RWPE2 (cell line): Measurements from ENCODE around the gene DAPK2.
A peak's percentile ranks its signal among the peaks of the same experiment; 100 is the strongest.

Experiments used
- ATAC-seq: fragments of 200-7000 bp; cut with Tn5 transposase; 3 replicates; pipeline ENCODE4 v1.9.1; 2021; ENCODE audit warnings: low read depth
- DNase-seq: peaks from one replicate; pipeline ENCODE4 v3.0.0-alpha.2; 2020; ENCODE audit warnings: low spot score
- H3K27ac ChIP-seq: fragments of 450-650 bp; 2 replicates; pipeline ENCODE4 v1.5.1; 2017; ENCODE audit warnings: mild to moderate bottlenecking; ENCODE audit not compliant: poor library complexity, severe bottlenecking
- H3K27me3 ChIP-seq: fragments of 250-450 bp; sonication (Bioruptor Pico); 2 replicates; pipeline ENCODE4 v1.5.1; 2021; ENCODE audit warnings: mild to moderate bottlenecking, moderate library complexity; ENCODE audit not compliant: insufficient read depth, poor library complexity, severe bottlenecking
- H3K36me3 ChIP-seq: fragments of 250-450 bp; sonication (Bioruptor Pico); 2 replicates; pipeline ENCODE4 v1.5.1; 2020; ENCODE audit warnings: low read depth, mild to moderate bottlenecking, moderate library complexity
- H3K4me1 ChIP-seq: fragments of 250-450 bp; sonication (Bioruptor Pico); 2 replicates; pipeline ENCODE4 v1.5.1; 2021; ENCODE audit warnings: mild to moderate bottlenecking, moderate library complexity; ENCODE audit not compliant: insufficient read depth, poor library complexity, severe bottlenecking
- H3K4me3 ChIP-seq: fragments of 250-450 bp; sonication (Bioruptor Pico); 2 replicates; pipeline ENCODE4 v1.5.1; 2021; ENCODE audit warnings: mild to moderate bottlenecking, moderate library complexity; ENCODE audit not compliant: severe bottlenecking
- H3K9me3 ChIP-seq: fragments of 250-450 bp; sonication (Bioruptor Pico); 2 replicates; pipeline ENCODE4 v1.5.1; 2021; ENCODE audit warnings: mild to moderate bottlenecking, moderate library complexity; ENCODE audit not compliant: severe bottlenecking
- TF ChIP-seq, protein P1 (sequence below): fragments of 450-650 bp; IDR thresholded peaks from one replicate; pipeline ENCODE4 v1.5.1; 2017; ENCODE audit warnings: mild to moderate bottlenecking, moderate library complexity; ENCODE audit not compliant: poor library complexity, severe bottlenecking

Gene DAPK2

DNA sequence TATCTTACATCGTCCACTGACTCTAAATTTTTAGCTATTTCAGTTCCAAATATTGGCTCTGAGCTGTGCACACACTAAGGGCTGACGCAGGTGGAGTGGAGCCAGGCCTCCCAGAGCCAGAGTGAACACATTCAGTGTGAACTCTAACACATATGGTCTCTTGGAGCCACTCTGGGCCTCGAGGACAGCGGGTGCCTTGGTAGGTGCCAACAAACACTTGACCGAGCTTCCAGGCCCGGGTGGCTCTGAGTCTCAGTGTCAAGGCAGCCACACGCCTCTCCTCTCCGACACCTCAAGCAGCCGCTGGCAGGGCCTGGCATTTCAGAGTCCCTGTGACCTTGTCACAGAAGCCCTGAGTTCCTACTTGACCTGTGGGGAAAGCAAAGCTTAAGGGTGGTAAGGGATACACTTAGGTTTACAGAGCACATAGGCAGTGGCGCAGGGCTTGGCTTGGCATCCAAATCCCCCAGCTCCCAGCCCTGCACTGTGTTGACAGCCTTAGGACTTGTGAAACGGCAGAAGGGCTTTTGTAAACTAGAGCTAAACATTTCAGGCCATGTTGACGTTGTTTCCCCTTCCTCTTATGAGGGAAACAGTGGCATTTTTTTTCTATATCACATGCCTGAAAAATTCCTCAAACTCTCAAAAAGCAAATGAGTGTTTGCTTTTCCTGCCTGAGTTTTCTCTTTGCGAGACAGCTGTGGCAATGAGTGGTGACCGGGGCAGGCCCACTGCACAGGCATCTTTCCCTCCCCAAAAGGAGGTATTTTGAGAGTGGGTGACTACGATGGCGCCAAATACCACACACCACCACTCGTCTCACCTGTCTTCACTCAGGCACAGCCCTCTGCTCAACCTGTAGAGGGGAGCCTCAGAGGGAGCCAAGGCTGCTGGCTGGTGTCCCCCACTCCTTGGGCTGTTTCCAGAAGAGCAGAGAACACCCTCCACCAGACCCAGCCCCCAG is 60.8 kb downstream of the DAPK2 start:
- TF ChIP-seq, protein P1, sequence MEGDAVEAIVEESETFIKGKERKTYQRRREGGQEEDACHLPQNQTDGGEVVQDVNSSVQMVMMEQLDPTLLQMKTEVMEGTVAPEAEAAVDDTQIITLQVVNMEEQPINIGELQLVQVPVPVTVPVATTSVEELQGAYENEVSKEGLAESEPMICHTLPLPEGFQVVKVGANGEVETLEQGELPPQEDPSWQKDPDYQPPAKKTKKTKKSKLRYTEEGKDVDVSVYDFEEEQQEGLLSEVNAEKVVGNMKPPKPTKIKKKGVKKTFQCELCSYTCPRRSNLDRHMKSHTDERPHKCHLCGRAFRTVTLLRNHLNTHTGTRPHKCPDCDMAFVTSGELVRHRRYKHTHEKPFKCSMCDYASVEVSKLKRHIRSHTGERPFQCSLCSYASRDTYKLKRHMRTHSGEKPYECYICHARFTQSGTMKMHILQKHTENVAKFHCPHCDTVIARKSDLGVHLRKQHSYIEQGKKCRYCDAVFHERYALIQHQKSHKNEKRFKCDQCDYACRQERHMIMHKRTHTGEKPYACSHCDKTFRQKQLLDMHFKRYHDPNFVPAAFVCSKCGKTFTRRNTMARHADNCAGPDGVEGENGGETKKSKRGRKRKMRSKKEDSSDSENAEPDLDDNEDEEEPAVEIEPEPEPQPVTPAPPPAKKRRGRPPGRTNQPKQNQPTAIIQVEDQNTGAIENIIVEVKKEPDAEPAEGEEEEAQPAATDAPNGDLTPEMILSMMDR, result no peak
- Histone ChIP-seq H3K27ac (no peak overlapping the region), H3K9me3 (no peaks in the 10 kb centered on the region), H3K36me3 (no peaks in the 10 kb centered on the region), H3K4me3 (no peak overlapping the region), H3K27me3 (no peaks in the 10 kb centered on the region), H3K4me1 (peaks cover 10% of the 10 kb centered on the region)
- DNase-seq (no peak), ATAC-seq (no peak)

DNA sequence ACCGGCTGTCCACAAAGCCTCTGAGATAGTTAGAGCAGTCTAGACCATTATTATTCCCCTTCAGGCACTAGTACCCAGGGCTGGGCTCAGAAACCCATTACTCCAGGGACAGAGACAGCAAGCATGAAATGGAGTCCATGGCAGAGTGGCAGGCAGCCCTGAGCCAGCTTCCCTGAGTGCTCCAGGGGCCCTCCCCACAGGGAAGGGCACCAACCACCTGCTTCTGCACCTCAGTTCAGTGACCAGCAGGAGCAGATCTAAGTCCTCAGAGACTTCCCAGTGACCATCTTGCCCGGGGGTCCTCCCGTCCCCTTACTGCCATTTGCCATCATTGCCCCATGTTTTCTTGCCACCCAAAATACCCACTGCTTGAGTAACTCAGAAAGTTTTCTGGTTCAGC is 62.0 kb downstream of the DAPK2 start:
- TF ChIP-seq, protein P1, result no peak
- no peaks in the 10 kb centered on the region for H3K9me3 ChIP-seq
- ATAC-seq (no peak), DNase-seq (no peak)
- H3K36me3 ChIP-seq, result no peaks in the 10 kb centered on the region
- peaks cover 10% of the 10 kb centered on the region for H3K4me1 ChIP-seq
- H3K27ac ChIP-seq, result no peak overlapping the region
- H3K27me3 ChIP-seq, result no peaks in the 10 kb centered on the region
- H3K4me3 ChIP-seq, result no peak overlapping the region

DNA sequence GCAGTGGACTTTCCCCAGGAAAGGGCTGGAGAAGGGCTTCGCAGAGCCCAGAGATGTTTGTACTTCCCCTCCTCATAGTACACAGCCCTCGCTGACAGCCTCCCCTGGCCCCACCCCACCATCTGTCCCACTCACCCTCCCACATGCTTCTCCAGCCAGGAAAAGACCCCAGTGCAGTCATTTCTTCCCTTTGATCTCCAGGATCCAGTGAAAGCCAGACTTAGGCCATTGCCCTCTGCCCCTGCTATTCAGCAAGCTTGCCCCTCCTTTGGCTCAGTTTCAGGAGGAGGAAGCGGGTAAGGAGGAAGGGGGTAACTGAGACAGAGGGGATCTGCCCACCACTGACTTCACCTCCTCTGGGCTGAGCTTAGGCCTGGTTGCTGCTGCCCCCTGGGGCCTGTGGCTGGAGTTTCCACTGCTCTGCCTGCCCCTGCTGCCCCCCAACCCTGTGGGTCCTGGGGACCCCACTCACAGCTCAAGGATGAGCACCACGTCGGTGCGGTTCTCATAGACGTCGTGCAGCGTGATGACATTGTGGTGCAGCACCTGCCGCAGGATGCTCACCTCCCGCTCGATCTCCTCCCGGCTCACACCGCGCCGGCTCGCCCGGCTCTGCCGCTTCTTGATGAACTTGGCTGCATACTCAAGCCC is 63.1 kb downstream of the DAPK2 start:
- DNase-seq, result no peak
- Histone ChIP-seq H3K36me3 (no peaks in the 10 kb centered on the region), H3K27ac (no peak overlapping the region)

DNA sequence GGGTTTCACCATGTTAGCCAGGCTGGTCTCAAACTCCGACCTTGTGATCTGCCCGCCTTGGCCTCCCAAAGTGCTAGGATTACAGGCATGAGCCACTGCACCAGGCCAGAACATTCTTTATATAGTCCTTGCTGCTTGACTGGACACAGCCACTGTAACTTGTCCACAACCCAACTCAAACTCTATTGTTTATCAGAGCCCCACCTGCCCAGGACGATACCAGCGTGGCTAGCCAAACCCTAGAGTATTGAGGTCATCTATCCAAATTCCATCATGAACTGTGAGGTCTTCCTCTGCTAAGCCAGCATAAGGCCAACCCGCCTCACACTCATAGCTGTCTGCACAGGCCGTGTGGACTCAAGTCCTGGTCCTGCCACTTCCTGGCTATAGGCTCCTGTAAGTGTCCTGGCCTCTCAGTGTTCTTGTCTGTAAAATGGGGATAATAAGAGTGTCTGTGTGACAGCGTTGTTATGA is 63.9 kb downstream of the DAPK2 start:
- no peaks in the 10 kb centered on the region for H3K27me3 ChIP-seq
- no peak for ATAC-seq
- H3K27ac ChIP-seq, result no peak overlapping the region
- TF ChIP-seq, protein P1, result no peak
- DNase-seq, result peak; percentile 23
- no peaks in the 10 kb centered on the region for H3K9me3 ChIP-seq
- no peak overlapping the region for H3K4me3 ChIP-seq
- H3K4me1 ChIP-seq, result peaks cover 10% of the 10 kb centered on the region
- no peaks in the 10 kb centered on the region for H3K36me3 ChIP-seq

More for the DNA sequence above, 63.1 kb downstream of the DAPK2 start:
- no peaks in the 10 kb centered on the region for H3K9me3 ChIP-seq
- no peaks in the 10 kb centered on the region for H3K27me3 ChIP-seq
- TF ChIP-seq, protein P1, result no peak
- ATAC-seq, result no peak
- peaks cover 10% of the 10 kb centered on the region for H3K4me1 ChIP-seq
- H3K4me3 ChIP-seq, result no peak overlapping the region
